Measurements from ENCODE around the gene CNOT8.
"Not testable (repeated sequence)": the region's sequence is repeated elsewhere in the genome, so short reads cannot be mapped to it uniquely, and the experiment has no call there.

The CNOT8 gene

GRCh38 chr5:154900066-154900465 is 41.6 kb downstream of the CNOT8 start:
- Mint-ChIP-seq H3K4me3 (no peak overlapping the region), H3K4me1 (ENCODE audit: low read depth) (no peaks in the 10 kb centered on the region), H3K27me3 (no peaks in the 10 kb centered on the region), H3K9me3 (no peaks in the 10 kb centered on the region), H3K27ac (peak overlapping the region; percentile 47), H3K36me3 (ENCODE audit: low read depth) (peaks cover 98% of the 10 kb centered on the region)
- no peak for DNase-seq

GRCh38 chr5:154901276-154901675 is 42.8 kb downstream of the CNOT8 start:
- H3K27me3 Mint-ChIP-seq: no peaks in the 10 kb centered on the region
- no peak overlapping the region for H3K4me3 Mint-ChIP-seq
- no peaks in the 10 kb centered on the region for H3K4me1 Mint-ChIP-seq (ENCODE audit: low read depth)
- DNase-seq: no peak
- H3K36me3 Mint-ChIP-seq (ENCODE audit: low read depth): peaks cover 98% of the 10 kb centered on the region
- no peak overlapping the region for H3K27ac Mint-ChIP-seq
- no peaks in the 10 kb centered on the region for H3K9me3 Mint-ChIP-seq

GRCh38 chr5:154901913-154902312 is 43.5 kb downstream of the CNOT8 start:
- no peak overlapping the region for H3K27ac Mint-ChIP-seq
- no peaks in the 10 kb centered on the region for H3K9me3 Mint-ChIP-seq
- H3K36me3 Mint-ChIP-seq (ENCODE audit: low read depth): peaks cover 98% of the 10 kb centered on the region
- no peaks in the 10 kb centered on the region for H3K27me3 Mint-ChIP-seq
- no peaks in the 10 kb centered on the region for H3K4me1 Mint-ChIP-seq (ENCODE audit: low read depth)
- no peak for DNase-seq
- no peak overlapping the region for H3K4me3 Mint-ChIP-seq

- H3K27ac Mint-ChIP-seq; H3K4me3 Mint-ChIP-seq; DNase-seq; H3K27me3 Mint-ChIP-seq; H3K9me3 Mint-ChIP-seq; H3K4me1 Mint-ChIP-seq (ENCODE audit: low read depth): not testable (repeated sequence)
- peaks cover 97% of the 10 kb centered on the region for H3K36me3 Mint-ChIP-seq (ENCODE audit: low read depth)
These were observed 47.2 kb downstream of the CNOT8 start for GRCh38 chr5:154905601-154906000.

- Mint-ChIP-seq H3K36me3 (ENCODE audit: low read depth) (peaks cover 87% of the 10 kb centered on the region), H3K9me3 (no peaks in the 10 kb centered on the region), H3K4me3 (no peak overlapping the region), H3K4me1 (ENCODE audit: low read depth) (no peaks in the 10 kb centered on the region), H3K27me3 (no peaks in the 10 kb centered on the region), H3K27ac (no peak overlapping the region)
- no peak for DNase-seq
These were observed 58.4 kb downstream of the CNOT8 start for GRCh38 chr5:154916874-154917273.

GRCh38 chr5:154917757-154918156 is 59.3 kb downstream of the CNOT8 start:
- Mint-ChIP-seq H3K9me3 (no peaks in the 10 kb centered on the region), H3K4me3 (no peak overlapping the region), H3K4me1 (ENCODE audit: low read depth) (no peaks in the 10 kb centered on the region), H3K27ac (no peak overlapping the region), H3K27me3 (no peaks in the 10 kb centered on the region), H3K36me3 (ENCODE audit: low read depth) (peaks cover 83% of the 10 kb centered on the region)
- DNase-seq: no peak

- DNase-seq: no peak
- no peak overlapping the region for H3K27ac Mint-ChIP-seq
- peaks cover 90% of the 10 kb centered on the region for H3K36me3 Mint-ChIP-seq (ENCODE audit: low read depth)
- H3K4me3 Mint-ChIP-seq: no peak overlapping the region
- no peaks in the 10 kb centered on the region for H3K27me3 Mint-ChIP-seq
- no peaks in the 10 kb centered on the region for H3K4me1 Mint-ChIP-seq (ENCODE audit: low read depth)
- no peaks in the 10 kb centered on the region for H3K9me3 Mint-ChIP-seq
These were observed 65.3 kb downstream of the CNOT8 start for GRCh38 chr5:154923441-154924430.
